NCI-H1694 treated with DMSO at 0.1 percent for 48 hours (cell line): ENCODE data around the gene TCEAL7.

Experiments used
- DNase-seq: peaks from one replicate; lab custom pipeline; 2025; lab: John Stamatoyannopoulos, UW

Gene TCEAL7

GRCh38 chrX:103367502-103367901 is 37.5 kb downstream of the TCEAL7 start:
- no peak for DNase-seq

GRCh38 chrX:103369479-103369878 is 39.4 kb downstream of the TCEAL7 start:
- DNase-seq = no peak

- DNase-seq = no peak
Measured at GRCh38 chrX:103372886-103373285, 42.8 kb downstream of the TCEAL7 start.

- no peak for DNase-seq
Measured at GRCh38 chrX:103373581-103373980, 43.5 kb downstream of the TCEAL7 start.

GRCh38 chrX:103376118-103376978 is 46.3 kb downstream of the TCEAL7 start, which contains the start of gene BEX3:
Gene BEX3 (plus strand): TSS chrX:103376538. CDS start chrX:103377522, 984 bp downstream.
- DNase-seq = peak; percentile 73

GRCh38 chrX:103376979-103377324 is 46.9 kb downstream of the TCEAL7 start:
- peak; percentile 28 for DNase-seq

GRCh38 chrX:103378990-103379389 is 49.0 kb downstream of the TCEAL7 start:
- DNase-seq = no peak
